Measurements from ENCODE around the gene ISYNA1. TPM values are rescaled to one million over a fixed set of nuclear protein-coding genes. Genes with fewer than 3 reads are reported as not detected.
A peak's percentile ranks its signal among the peaks of the same experiment; 100 is the strongest.

Gene ISYNA1
- total RNA-seq, 2 experiments from 2014 or later: 19.3 to 20.0 TPM

GRCh38 chr19:18466354-18466753, 28.4 kb upstream of the ISYNA1 start:
- Mint-ChIP-seq H3K27me3 (no peaks in the 10 kb centered on the region), H3K36me3 (peaks cover 12% of the 10 kb centered on the region), H3K4me3 (no peak overlapping the region), H3K9me3 (no peaks in the 10 kb centered on the region), H3K27ac (no peak overlapping the region), H3K4me1 (ENCODE audit: low read depth) (peaks cover 11% of the 10 kb centered on the region)
- intact Hi-C loops (cut with micrococcal nuclease): no loop called here
- no peak for DNase-seq
- ChIA-PET CTCF (interaction anchor here (0.8 to 1.7 kb wide), 4 partner anchors 10 to 53 kb away, joined by 3 to 7 read pairs (median 4); no protein-coding TSS in a partner anchor), POLR2A (no interaction called here)

GRCh38 chr19:18465964-18466339, 28.0 kb upstream of the ISYNA1 start:
- POLR2A ChIA-PET: no interaction called here
- intact Hi-C loops (cut with micrococcal nuclease): no loop called here
- Mint-ChIP-seq H3K4me1 (ENCODE audit: low read depth) (peaks cover 11% of the 10 kb centered on the region), H3K4me3 (no peak overlapping the region), H3K36me3 (peaks cover 13% of the 10 kb centered on the region), H3K27me3 (no peaks in the 10 kb centered on the region), H3K9me3 (no peaks in the 10 kb centered on the region), H3K27ac (no peak overlapping the region)
- no peak for DNase-seq
- CTCF ChIA-PET: interaction anchor here (1.0 to 1.7 kb wide), 4 partner anchors 10 to 54 kb away, joined by 3 to 7 read pairs (median 4); no protein-coding TSS in a partner anchor

- ChIA-PET POLR2A (no interaction called here), CTCF (interaction anchor here (1.0 to 1.4 kb wide), 2 partner anchors 13 to 15 kb away, joined by 3 to 4 read pairs; no protein-coding TSS in a partner anchor)
- no peak overlapping the region for H3K27ac Mint-ChIP-seq
- no peak for DNase-seq
- H3K9me3 Mint-ChIP-seq: no peaks in the 10 kb centered on the region
- no peak overlapping the region for H3K4me3 Mint-ChIP-seq
- intact Hi-C loops (cut with micrococcal nuclease): no loop called here
- peaks cover 17% of the 10 kb centered on the region for H3K36me3 Mint-ChIP-seq
- H3K4me1 Mint-ChIP-seq (ENCODE audit: low read depth): peaks cover 11% of the 10 kb centered on the region
- no peaks in the 10 kb centered on the region for H3K27me3 Mint-ChIP-seq
Observed at GRCh38 chr19:18465214-18465963, 27.5 kb upstream of the ISYNA1 start.

GRCh38 chr19:18464646-18465045, 26.7 kb upstream of the ISYNA1 start:
- intact Hi-C loops (cut with micrococcal nuclease): no loop called here
- no peak for DNase-seq
- Mint-ChIP-seq H3K4me3 (no peak overlapping the region), H3K27me3 (no peaks in the 10 kb centered on the region), H3K27ac (peak overlapping the region; percentile 38), H3K36me3 (peaks cover 17% of the 10 kb centered on the region), H3K4me1 (ENCODE audit: low read depth) (peaks cover 9% of the 10 kb centered on the region), H3K9me3 (no peaks in the 10 kb centered on the region)
- ChIA-PET POLR2A (no interaction called here), CTCF (interaction anchor here (1.4 kb wide), 1 partner anchor 12 kb away, joined by 4 read pairs; no protein-coding TSS in a partner anchor)

GRCh38 chr19:18461471-18461870, 23.5 kb upstream of the ISYNA1 start:
- POLR2A ChIA-PET: interaction anchor here (1.5 kb wide), 1 partner anchor 128 kb away, joined by 4 read pairs; the partner anchor contains the start of gene REX1BD
- Mint-ChIP-seq H3K27me3 (no peaks in the 10 kb centered on the region), H3K4me1 (ENCODE audit: low read depth) (peaks cover 2% of the 10 kb centered on the region), H3K4me3 (no peak overlapping the region), H3K27ac (no peak overlapping the region), H3K9me3 (no peaks in the 10 kb centered on the region), H3K36me3 (peaks cover 17% of the 10 kb centered on the region)
- CTCF ChIA-PET: interaction anchor here (0.7 to 5.3 kb wide), 28 partner anchors 9 to 1104 kb away, joined by 3 to 56 read pairs (median 4); partner anchors contain the start of genes COPE, DDX49, ELL and REX1BD
- intact Hi-C loops (cut with micrococcal nuclease): no loop called here
- no peak for DNase-seq

GRCh38 chr19:18460900-18461299, 23.0 kb upstream of the ISYNA1 start:
- no peak for DNase-seq
- H3K4me1 Mint-ChIP-seq (ENCODE audit: low read depth): peaks cover 2% of the 10 kb centered on the region
- ChIA-PET POLR2A (no interaction called here), CTCF (interaction anchor here (0.8 to 5.3 kb wide), 10 partner anchors 9 to 243 kb away, joined by 3 to 56 read pairs (median 6); partner anchors contain the start of genes REX1BD and UBA52)
- no peaks in the 10 kb centered on the region for H3K27me3 Mint-ChIP-seq
- peaks cover 21% of the 10 kb centered on the region for H3K36me3 Mint-ChIP-seq
- no peak overlapping the region for H3K4me3 Mint-ChIP-seq
- H3K9me3 Mint-ChIP-seq: no peaks in the 10 kb centered on the region
- intact Hi-C loops (cut with micrococcal nuclease): no loop called here
- H3K27ac Mint-ChIP-seq: no peak overlapping the region

GRCh38 chr19:18457483-18458331, 19.8 kb upstream of the ISYNA1 start:
- H3K9me3 Mint-ChIP-seq: no peaks in the 10 kb centered on the region
- POLR2A ChIA-PET: no interaction called here
- CTCF ChIA-PET: interaction anchor here (1.2 to 5.3 kb wide), 2 partner anchors 8 kb away, joined by 3 to 56 read pairs; no protein-coding TSS in a partner anchor
- no peak overlapping the region for H3K4me3 Mint-ChIP-seq
- intact Hi-C loops (cut with micrococcal nuclease): no loop called here
- DNase-seq: no peak
- no peaks in the 10 kb centered on the region for H3K27me3 Mint-ChIP-seq
- peaks cover 2% of the 10 kb centered on the region for H3K4me1 Mint-ChIP-seq (ENCODE audit: low read depth)
- H3K27ac Mint-ChIP-seq: no peak overlapping the region
- H3K36me3 Mint-ChIP-seq: peaks cover 16% of the 10 kb centered on the region

- intact Hi-C loops (cut with micrococcal nuclease): no loop called here
- Mint-ChIP-seq H3K4me1 (ENCODE audit: low read depth) (peaks cover 1% of the 10 kb centered on the region), H3K27ac (no peak overlapping the region), H3K4me3 (no peak overlapping the region), H3K9me3 (no peaks in the 10 kb centered on the region), H3K27me3 (no peaks in the 10 kb centered on the region), H3K36me3 (peaks cover 15% of the 10 kb centered on the region)
- DNase-seq: no peak
- ChIA-PET CTCF (interaction anchor here (1.2 kb wide), 1 partner anchor 7 kb away, joined by 3 read pairs; no protein-coding TSS in a partner anchor), POLR2A (no interaction called here)
Observed at GRCh38 chr19:18456974-18457373, 19.0 kb upstream of the ISYNA1 start.

- intact Hi-C loops (cut with micrococcal nuclease): no loop called here
- peaks cover 8% of the 10 kb centered on the region for H3K36me3 Mint-ChIP-seq
- H3K9me3 Mint-ChIP-seq: no peaks in the 10 kb centered on the region
- ChIA-PET POLR2A (no interaction called here), CTCF (no interaction called here)
- H3K4me1 Mint-ChIP-seq (ENCODE audit: low read depth): no peaks in the 10 kb centered on the region
- H3K4me3 Mint-ChIP-seq: no peak overlapping the region
- H3K27ac Mint-ChIP-seq: no peak overlapping the region
- H3K27me3 Mint-ChIP-seq: no peaks in the 10 kb centered on the region
- no peak for DNase-seq
Observed at GRCh38 chr19:18456279-18456678, 18.3 kb upstream of the ISYNA1 start.

- intact Hi-C loops (cut with micrococcal nuclease): no loop called here
- no peaks in the 10 kb centered on the region for H3K27me3 Mint-ChIP-seq
Observed at GRCh38 chr19:18453269-18454024, 15.5 kb upstream of the ISYNA1 start.

GRCh38 chr19:18452386-18452785, 14.5 kb upstream of the ISYNA1 start:
- DNase-seq: no peak
- H3K27me3 Mint-ChIP-seq: no peaks in the 10 kb centered on the region
- POLR2A ChIA-PET: interaction anchor here (0.6 kb wide), 1 partner anchor 104 kb away, joined by 3 read pairs; no protein-coding TSS in a partner anchor
- peaks cover 15% of the 10 kb centered on the region for H3K36me3 Mint-ChIP-seq
- H3K4me3 Mint-ChIP-seq: no peak overlapping the region
- CTCF ChIA-PET: interaction anchor here (0.9 to 3.1 kb wide), 5 partner anchors 12 to 395 kb away, joined by 3 to 16 read pairs (median 4); partner anchors contain the start of gene ELL
- H3K4me1 Mint-ChIP-seq (ENCODE audit: low read depth): no peaks in the 10 kb centered on the region
- no peaks in the 10 kb centered on the region for H3K9me3 Mint-ChIP-seq
- intact Hi-C loops (cut with micrococcal nuclease): no loop called here
- no peak overlapping the region for H3K27ac Mint-ChIP-seq

More at GRCh38 chr19:18453269-18454024, 15.5 kb upstream of the ISYNA1 start:
- no peak for DNase-seq
- no peaks in the 10 kb centered on the region for H3K9me3 Mint-ChIP-seq
- H3K4me3 Mint-ChIP-seq: no peak overlapping the region
- ChIA-PET CTCF (interaction anchor here (0.7 to 3.1 kb wide), 6 partner anchors 8 to 67 kb away, joined by 3 to 16 read pairs (median 4); partner anchors contain the start of gene ELL), POLR2A (interaction anchor here (0.6 kb wide), 1 partner anchor 230 kb away, joined by 3 read pairs; no protein-coding TSS in a partner anchor)
- H3K4me1 Mint-ChIP-seq (ENCODE audit: low read depth): no peaks in the 10 kb centered on the region
- H3K27ac Mint-ChIP-seq: no peak overlapping the region
- peaks cover 12% of the 10 kb centered on the region for H3K36me3 Mint-ChIP-seq

Data from activated CD4-positive, alpha-beta memory T cell treated with anti-CD3 and anti-CD28 coated beads for 36 hours (primary cell).